ENCODE results near the gene SUPT7L.

The SUPT7L gene, protein sequence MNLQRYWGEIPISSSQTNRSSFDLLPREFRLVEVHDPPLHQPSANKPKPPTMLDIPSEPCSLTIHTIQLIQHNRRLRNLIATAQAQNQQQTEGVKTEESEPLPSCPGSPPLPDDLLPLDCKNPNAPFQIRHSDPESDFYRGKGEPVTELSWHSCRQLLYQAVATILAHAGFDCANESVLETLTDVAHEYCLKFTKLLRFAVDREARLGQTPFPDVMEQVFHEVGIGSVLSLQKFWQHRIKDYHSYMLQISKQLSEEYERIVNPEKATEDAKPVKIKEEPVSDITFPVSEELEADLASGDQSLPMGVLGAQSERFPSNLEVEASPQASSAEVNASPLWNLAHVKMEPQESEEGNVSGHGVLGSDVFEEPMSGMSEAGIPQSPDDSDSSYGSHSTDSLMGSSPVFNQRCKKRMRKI

GRCh38 chr2:27663285-27664153, at the start of gene SUPT7L, which contains the start of gene SLC4A1AP:
SUPT7L (minus strand) TSS chr2:27663614; CDS start chr2:27662192, 1,422 bp downstream.
SLC4A1AP (plus strand) TSS chr2:27663889; CDS start chr2:27663915, 26 bp downstream.
- Mint-ChIP-seq H3K27ac (peak within 1 kb of the TSS; percentile 99 to 100 (median 100)), H3K27me3 (ENCODE audit: low read depth) (no peaks in the 10 kb centered on the region), H3K9me3 (no peaks in the 10 kb centered on the region), H3K4me1 (peaks cover 29% of the 10 kb centered on the region), H3K4me3 (peak within 1 kb of the TSS; percentile 98 to 100 (median 99)), H3K36me3 (ENCODE audit: low read depth) (peaks cover 47% of the 10 kb centered on the region)
- TF ChIP-seq, protein P1, sequence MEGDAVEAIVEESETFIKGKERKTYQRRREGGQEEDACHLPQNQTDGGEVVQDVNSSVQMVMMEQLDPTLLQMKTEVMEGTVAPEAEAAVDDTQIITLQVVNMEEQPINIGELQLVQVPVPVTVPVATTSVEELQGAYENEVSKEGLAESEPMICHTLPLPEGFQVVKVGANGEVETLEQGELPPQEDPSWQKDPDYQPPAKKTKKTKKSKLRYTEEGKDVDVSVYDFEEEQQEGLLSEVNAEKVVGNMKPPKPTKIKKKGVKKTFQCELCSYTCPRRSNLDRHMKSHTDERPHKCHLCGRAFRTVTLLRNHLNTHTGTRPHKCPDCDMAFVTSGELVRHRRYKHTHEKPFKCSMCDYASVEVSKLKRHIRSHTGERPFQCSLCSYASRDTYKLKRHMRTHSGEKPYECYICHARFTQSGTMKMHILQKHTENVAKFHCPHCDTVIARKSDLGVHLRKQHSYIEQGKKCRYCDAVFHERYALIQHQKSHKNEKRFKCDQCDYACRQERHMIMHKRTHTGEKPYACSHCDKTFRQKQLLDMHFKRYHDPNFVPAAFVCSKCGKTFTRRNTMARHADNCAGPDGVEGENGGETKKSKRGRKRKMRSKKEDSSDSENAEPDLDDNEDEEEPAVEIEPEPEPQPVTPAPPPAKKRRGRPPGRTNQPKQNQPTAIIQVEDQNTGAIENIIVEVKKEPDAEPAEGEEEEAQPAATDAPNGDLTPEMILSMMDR (IDR thresholded peaks at IDR 0.05; ENCODE audit: unreplicated experiment in 3 of 3): no peak

- TF ChIP-seq, protein P1 (IDR thresholded peaks at IDR 0.05; ENCODE audit: unreplicated experiment in 3 of 3): no peak
Observed at GRCh38 chr2:27713201-27713600, 49.8 kb upstream of the SUPT7L start.

DNA sequence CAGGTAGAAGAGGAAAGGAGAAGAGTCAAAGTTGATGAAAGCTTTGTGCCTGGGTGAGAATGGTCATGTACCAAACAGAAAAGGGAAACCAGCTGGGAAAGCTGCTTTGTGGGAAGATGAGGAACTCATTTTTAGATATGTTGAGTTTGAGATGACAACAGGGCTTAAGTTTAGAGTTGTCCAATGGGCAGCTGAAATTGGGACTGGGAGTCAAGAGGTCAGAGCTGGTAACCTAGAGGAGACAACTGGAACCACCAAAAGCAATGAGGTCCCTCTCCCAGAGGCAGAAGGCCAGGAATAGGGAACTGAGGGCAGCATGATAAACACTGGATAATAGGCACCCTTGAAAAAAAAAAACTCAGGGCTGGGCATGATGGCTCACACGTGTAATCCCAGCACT, 49.1 kb upstream of the SUPT7L start:
- peaks cover 37% of the 10 kb centered on the region for H3K4me1 Mint-ChIP-seq
- H3K27ac Mint-ChIP-seq: peak overlapping the region in 1 of 3 experiments; percentile 48
- no peaks in the 10 kb centered on the region for H3K36me3 Mint-ChIP-seq (ENCODE audit: low read depth)
- peak overlapping the region in 2 of 3 experiments; percentile 11 to 18 for H3K4me3 Mint-ChIP-seq
- peaks cover 13% of the 10 kb centered on the region for H3K27me3 Mint-ChIP-seq (ENCODE audit: low read depth)
- TF ChIP-seq, protein P1 (IDR thresholded peaks at IDR 0.05; ENCODE audit: unreplicated experiment in 3 of 3): no peak
- no peaks in the 10 kb centered on the region for H3K9me3 Mint-ChIP-seq

More at GRCh38 chr2:27713201-27713600, 49.8 kb upstream of the SUPT7L start:
- Mint-ChIP-seq H3K4me1 (peaks cover 38% of the 10 kb centered on the region), H3K4me3 (peak overlapping the region; percentile 46 to 76 (median 70)), H3K27me3 (ENCODE audit: low read depth) (peaks cover 13% of the 10 kb centered on the region), H3K36me3 (ENCODE audit: low read depth) (no peaks in the 10 kb centered on the region), H3K27ac (peak overlapping the region in 2 of 3 experiments; percentile 60 to 65), H3K9me3 (no peaks in the 10 kb centered on the region)

GRCh38 chr2:27711804-27712203, 48.4 kb upstream of the SUPT7L start:
- peaks cover 35% of the 10 kb centered on the region for H3K4me1 Mint-ChIP-seq
- H3K36me3 Mint-ChIP-seq (ENCODE audit: low read depth): no peaks in the 10 kb centered on the region
- H3K27ac Mint-ChIP-seq: no peak overlapping the region
- TF ChIP-seq, protein P1 (IDR thresholded peaks at IDR 0.05; ENCODE audit: unreplicated experiment in 3 of 3): no peak
- H3K9me3 Mint-ChIP-seq: no peaks in the 10 kb centered on the region
- H3K4me3 Mint-ChIP-seq: peak overlapping the region in 1 of 3 experiments; percentile 11
- peaks cover 10% of the 10 kb centered on the region for H3K27me3 Mint-ChIP-seq (ENCODE audit: low read depth)

GRCh38 chr2:27710640-27711430, 47.4 kb upstream of the SUPT7L start:
- Mint-ChIP-seq H3K9me3 (no peaks in the 10 kb centered on the region), H3K27me3 (ENCODE audit: low read depth) (peaks cover 8% of the 10 kb centered on the region), H3K4me3 (no peak overlapping the region), H3K36me3 (ENCODE audit: low read depth) (no peaks in the 10 kb centered on the region), H3K27ac (peak overlapping the region in 2 of 3 experiments; percentile 64 to 80), H3K4me1 (peaks cover 36% of the 10 kb centered on the region)
- TF ChIP-seq, protein P1 (IDR thresholded peaks at IDR 0.05; ENCODE audit: unreplicated experiment in 3 of 3): no peak
